SHP77 treated with DMSO at 0.1 percent for 48 hours (cell line): Measurements from ENCODE around the gene RNF157.
"Not testable (repeated sequence)": the region's sequence is repeated elsewhere in the genome, so short reads cannot be mapped to it uniquely, and the experiment has no call there.

Source experiments
- DNase-seq: peaks from one replicate; lab custom pipeline; 2025; lab: John Stamatoyannopoulos, UW

RNF157 gene

GRCh38 chr17:76233588-76234353 is 6.5 kb downstream of the RNF157 start:
- DNase-seq = no peak

GRCh38 chr17:76232342-76232741 is 8.0 kb downstream of the RNF157 start:
- DNase-seq = no peak

GRCh38 chr17:76226749-76227148 is 13.5 kb downstream of the RNF157 start:
- DNase-seq = not testable (repeated sequence)

GRCh38 chr17:76225373-76226086 is 14.8 kb downstream of the RNF157 start:
- not testable (repeated sequence) for DNase-seq

GRCh38 chr17:76223802-76224201 is 16.5 kb downstream of the RNF157 start:
- DNase-seq = no peak

GRCh38 chr17:76219670-76220383 is 20.5 kb downstream of the RNF157 start:
- DNase-seq = no peak

- DNase-seq = no peak
Measured at GRCh38 chr17:76217081-76217480, 23.2 kb downstream of the RNF157 start.

GRCh38 chr17:76213491-76213890 is 26.8 kb downstream of the RNF157 start:
- no peak for DNase-seq

- DNase-seq = no peak
Measured at GRCh38 chr17:76208120-76208519, 32.2 kb downstream of the RNF157 start.

GRCh38 chr17:76207275-76208059 is 32.8 kb downstream of the RNF157 start:
- no peak for DNase-seq

GRCh38 chr17:76205542-76206144 is 34.6 kb downstream of the RNF157 start:
- DNase-seq = not testable (repeated sequence)

- DNase-seq = no peak
Measured at GRCh38 chr17:76204277-76204676, 36.0 kb downstream of the RNF157 start.

- DNase-seq = no peak
Measured at GRCh38 chr17:76200354-76200753, 39.9 kb downstream of the RNF157 start.

- no peak for DNase-seq
Measured at GRCh38 chr17:76199469-76199868, 40.8 kb downstream of the RNF157 start.

GRCh38 chr17:76198702-76199101 is 41.6 kb downstream of the RNF157 start:
- no peak for DNase-seq

- no peak for DNase-seq
Measured at GRCh38 chr17:76197911-76198310, 42.4 kb downstream of the RNF157 start.

- DNase-seq = no peak
Measured at GRCh38 chr17:76196675-76197074, 43.6 kb downstream of the RNF157 start.

GRCh38 chr17:76195281-76196096 is 44.8 kb downstream of the RNF157 start:
- DNase-seq = no peak

GRCh38 chr17:76193591-76193990 is 46.7 kb downstream of the RNF157 start:
- DNase-seq = no peak

GRCh38 chr17:76191896-76192295 is 48.4 kb downstream of the RNF157 start:
- DNase-seq = no peak

GRCh38 chr17:76189741-76190140 is 50.6 kb downstream of the RNF157 start:
- DNase-seq = no peak
